ENCODE measurements around the gene KBTBD6. TPM values are rescaled to one million over a fixed set of nuclear protein-coding genes. Genes with fewer than 3 reads are reported as not detected.

The KBTBD6 gene
- total and polyA plus RNA-seq, 2 of the 8 experiments (the other 6 are each of a cell fraction or from before 2014, with no cell fraction given) = 4.5 to 11.3 TPM

GRCh38 chr13:41127701-41128100, 4.9 kb downstream of the KBTBD6 start (continued):
- TF ChIP-seq CTCF (IDR thresholded peaks at IDR 0.05; ENCODE audit: control extremely low read depth in 1 of 3, insufficient read depth in 1 of 3, low read depth in 1 of 3, low read length in 3 of 3) (no peak), CREB1 (IDR thresholded peaks at IDR 0.05) (no peak), SAP30 (IDR thresholded peaks at IDR 0.05; ENCODE audit: insufficient read depth, insufficient replicate concordance, low read length) (no peak)

All from H1 (cell line).